ENCODE data around the gene SUPT16H. TPM values are rescaled to one million over a fixed set of nuclear protein-coding genes. Genes with fewer than 3 reads are reported as not detected.

SUPT16H gene
- total RNA-seq, 1 experiment from 2014 or later, result 210 TPM

DNA sequence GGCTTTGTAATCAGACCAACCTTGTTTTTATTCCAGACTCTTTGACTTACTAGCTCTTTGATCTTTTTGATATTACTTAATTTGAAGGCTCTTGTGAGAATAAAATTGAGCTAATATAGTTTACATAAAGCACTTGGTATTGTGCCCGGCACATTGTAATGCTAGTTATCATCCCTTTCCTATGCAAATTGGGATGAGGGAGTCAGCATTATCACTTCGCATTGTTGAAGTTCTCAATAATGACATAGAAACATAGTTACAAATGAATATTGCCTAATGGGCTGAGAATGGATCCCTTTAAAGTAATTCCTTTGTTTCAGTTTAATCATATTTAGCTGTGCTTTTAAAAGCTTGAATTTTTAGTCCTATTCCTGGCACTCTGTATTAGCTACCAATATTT lies 36.6 kb downstream of the SUPT16H start:
- no peak overlapping the region for H3K4me3 Mint-ChIP-seq
- H3K36me3 Mint-ChIP-seq (ENCODE audit: insufficient read depth in 1 of 3, low read depth in 3 of 3), result peaks cover 4 to 19% (median 9%) of the 10 kb centered on the region in 3 experiments; a peak in 6 of 7 replicates
- WGBS (ENCODE audit: extremely low coverage, insufficient read length, low lambda C conversion rate), result no CpG with 5 or more reads among the region's 2 CpGs

More for the DNA sequence above, 36.6 kb downstream of the SUPT16H start:
- Histone ChIP-seq H3K79me2 (ENCODE audit: insufficient read depth, low read length) (no peaks in the 10 kb centered on the region), H2BK120ac (ENCODE audit: low read depth, low read length, poor library complexity, severe bottlenecking) (no peak overlapping the region), H3K14ac (ENCODE audit: insufficient read depth, low read length) (no peak overlapping the region), H4K20me1 (ENCODE audit: control insufficient read depth, insufficient read depth, insufficient read length) (no peaks in the 10 kb centered on the region), H3T11ph (ENCODE audit: low read length) (no peak overlapping the region), H2BK12ac (ENCODE audit: insufficient read length, low read depth, low read length) (no peak overlapping the region), H3K4me1 (ENCODE audit: insufficient read depth, low read length) (no peaks in the 10 kb centered on the region), H3K4me2 (ENCODE audit: insufficient read depth, insufficient read length, low read length) (no peak overlapping the region), H3K27ac (ENCODE audit: insufficient read length, low read depth, low read length) (no peak overlapping the region), H3K18ac (ENCODE audit: insufficient read length, low read depth, low read length) (no peak overlapping the region), H4K5ac (ENCODE audit: insufficient read length, low read depth, low read length) (no peak overlapping the region), H2AK5ac (ENCODE audit: insufficient read length, low read length) (no peak overlapping the region), H3K4ac (ENCODE audit: low read depth, low read length) (no peak overlapping the region), H3K9me3 (ENCODE audit: control insufficient read depth, low read depth, low read length) (no peaks in the 10 kb centered on the region), H4K91ac (ENCODE audit: insufficient read length, low read depth, low read length) (no peak overlapping the region), H2AFZ (ENCODE audit: low read length) (no peak overlapping the region), H4K8ac (replicated peaks; ENCODE audit: insufficient read length, low read depth, low read length) (no peak overlapping the region), H2BK20ac (ENCODE audit: low read depth, low read length, poor library complexity, severe bottlenecking) (no peak overlapping the region), H3K79me1 (ENCODE audit: insufficient read depth, low read depth, low read length, poor library complexity, severe bottlenecking) (no peaks in the 10 kb centered on the region), H2BK15ac (ENCODE audit: low read depth, low read length) (no peak overlapping the region), H3K23me2 (ENCODE audit: insufficient read length, low read depth, low read length, poor library complexity, severe bottlenecking) (no peaks in the 10 kb centered on the region), H3K27me3 (ENCODE audit: insufficient read depth, low read length) (no peaks in the 10 kb centered on the region), H2BK5ac (ENCODE audit: insufficient read length, low read length) (no peak overlapping the region), H3K23ac (ENCODE audit: insufficient read length, low read depth, low read length) (no peak overlapping the region), H3K56ac (ENCODE audit: insufficient read length, low read depth, low read length) (no peak overlapping the region), H3K9ac (ENCODE audit: extremely low read depth, insufficient read length, low read length) (no peak overlapping the region)
- no peak for DNase-seq
- H3K27me3 Mint-ChIP-seq (ENCODE audit: low read depth), result no peaks in the 10 kb centered on the region
- peaks cover 14 to 18% of the 10 kb centered on the region in 2 experiments for H3K4me1 Mint-ChIP-seq
- TF ChIP-seq, protein P1, sequence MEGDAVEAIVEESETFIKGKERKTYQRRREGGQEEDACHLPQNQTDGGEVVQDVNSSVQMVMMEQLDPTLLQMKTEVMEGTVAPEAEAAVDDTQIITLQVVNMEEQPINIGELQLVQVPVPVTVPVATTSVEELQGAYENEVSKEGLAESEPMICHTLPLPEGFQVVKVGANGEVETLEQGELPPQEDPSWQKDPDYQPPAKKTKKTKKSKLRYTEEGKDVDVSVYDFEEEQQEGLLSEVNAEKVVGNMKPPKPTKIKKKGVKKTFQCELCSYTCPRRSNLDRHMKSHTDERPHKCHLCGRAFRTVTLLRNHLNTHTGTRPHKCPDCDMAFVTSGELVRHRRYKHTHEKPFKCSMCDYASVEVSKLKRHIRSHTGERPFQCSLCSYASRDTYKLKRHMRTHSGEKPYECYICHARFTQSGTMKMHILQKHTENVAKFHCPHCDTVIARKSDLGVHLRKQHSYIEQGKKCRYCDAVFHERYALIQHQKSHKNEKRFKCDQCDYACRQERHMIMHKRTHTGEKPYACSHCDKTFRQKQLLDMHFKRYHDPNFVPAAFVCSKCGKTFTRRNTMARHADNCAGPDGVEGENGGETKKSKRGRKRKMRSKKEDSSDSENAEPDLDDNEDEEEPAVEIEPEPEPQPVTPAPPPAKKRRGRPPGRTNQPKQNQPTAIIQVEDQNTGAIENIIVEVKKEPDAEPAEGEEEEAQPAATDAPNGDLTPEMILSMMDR (conservative IDR thresholded peaks at IDR 0.05), result no peak
- peak overlapping the region in 1 of 3 experiments; percentile 61; a peak in 2 of 7 replicates for H3K27ac Mint-ChIP-seq
- no peaks in the 10 kb centered on the region for H3K9me3 Mint-ChIP-seq
